Duodenal mucosa (tissue), 2 donors: ENCODE data around the gene SLC24A4.
"Not testable (repeated sequence)": the region's sequence is repeated elsewhere in the genome, so short reads cannot be mapped to it uniquely, and the experiment has no call there.

Experiments
- H3K27ac ChIP-seq: one replicate; pipeline ENCODE4 v1.7.0; 2013; ENCODE audit warnings: low read depth, low read length
- H3K27me3 ChIP-seq, 2 donors: one replicate each; pipeline ENCODE4 v1.7.0; 2013; ENCODE audit warnings: low read length in 2 of 2, control low read depth in 1 of 2; ENCODE audit not compliant: insufficient read depth in 2 of 2, control insufficient read depth in 1 of 2
- H3K36me3 ChIP-seq, 2 donors: one replicate each; pipeline ENCODE4 v1.7.0; 2013; ENCODE audit warnings: low read length in 2 of 2, control low read depth in 1 of 2; ENCODE audit not compliant: insufficient read depth in 2 of 2, control insufficient read depth in 1 of 2
- H3K4me1 ChIP-seq, 2 donors: one replicate each; pipeline ENCODE4 v1.7.0; 2013; ENCODE audit warnings: low read length in 2 of 2, control low read depth in 1 of 2; ENCODE audit not compliant: insufficient read depth in 2 of 2, control insufficient read depth in 1 of 2
- H3K4me3 ChIP-seq, 2 donors: one replicate each; pipeline ENCODE4 v1.7.0; 2013; ENCODE audit warnings: low read length in 2 of 2, low read depth in 1 of 2
- H3K9ac ChIP-seq, 2 donors: one replicate each; pipeline ENCODE4 v1.7.0; 2013; ENCODE audit warnings: low read length in 2 of 2, low read depth in 1 of 2
- H3K9me3 ChIP-seq, 2 donors: one replicate each; pipeline ENCODE4 v1.7.0; 2013; ENCODE audit warnings: low read length in 2 of 2, control low read depth in 1 of 2; ENCODE audit not compliant: control insufficient read depth in 1 of 2

The SLC24A4 gene

GRCh38 chr14:92397953-92398564, 75.1 kb downstream of the SLC24A4 start:
- Histone ChIP-seq H3K27me3 (no peaks in the 10 kb centered on the region), H3K27ac (no peak overlapping the region), H3K9me3 (no peaks in the 10 kb centered on the region)

GRCh38 chr14:92398888-92399636, 76.1 kb downstream of the SLC24A4 start:
- Histone ChIP-seq H3K4me3 (no peak overlapping the region), H3K4me1 (peaks cover 0 to 3% of the 10 kb centered on the region in 2 donors), H3K36me3 (no peaks in the 10 kb centered on the region), H3K9ac (no peak overlapping the region), H3K27ac (no peak overlapping the region), H3K9me3 (no peaks in the 10 kb centered on the region), H3K27me3 (no peaks in the 10 kb centered on the region)

More at GRCh38 chr14:92397953-92398564, 75.1 kb downstream of the SLC24A4 start:
- Histone ChIP-seq H3K36me3 (no peaks in the 10 kb centered on the region), H3K4me3 (no peak overlapping the region), H3K9ac (no peak overlapping the region), H3K4me1 (peaks cover 0 to 3% of the 10 kb centered on the region in 2 donors)

GRCh38 chr14:92400579-92401444, 77.8 kb downstream of the SLC24A4 start:
- no peak overlapping the region for H3K9ac ChIP-seq
- no peaks in the 10 kb centered on the region for H3K9me3 ChIP-seq
- no peaks in the 10 kb centered on the region for H3K36me3 ChIP-seq
- peaks cover 0 to 3% of the 10 kb centered on the region in 2 donors for H3K4me1 ChIP-seq
- no peak overlapping the region for H3K27ac ChIP-seq
- no peaks in the 10 kb centered on the region for H3K27me3 ChIP-seq
- H3K4me3 ChIP-seq: no peak overlapping the region

GRCh38 chr14:92401561-92401960, 78.6 kb downstream of the SLC24A4 start:
- no peak overlapping the region for H3K4me3 ChIP-seq
- H3K9ac ChIP-seq: no peak overlapping the region
- no peaks in the 10 kb centered on the region for H3K36me3 ChIP-seq
- H3K9me3 ChIP-seq: no peaks in the 10 kb centered on the region
- H3K27me3 ChIP-seq: no peaks in the 10 kb centered on the region
- peaks cover 0 to 3% of the 10 kb centered on the region in 2 donors for H3K4me1 ChIP-seq
- H3K27ac ChIP-seq: no peak overlapping the region

DNA sequence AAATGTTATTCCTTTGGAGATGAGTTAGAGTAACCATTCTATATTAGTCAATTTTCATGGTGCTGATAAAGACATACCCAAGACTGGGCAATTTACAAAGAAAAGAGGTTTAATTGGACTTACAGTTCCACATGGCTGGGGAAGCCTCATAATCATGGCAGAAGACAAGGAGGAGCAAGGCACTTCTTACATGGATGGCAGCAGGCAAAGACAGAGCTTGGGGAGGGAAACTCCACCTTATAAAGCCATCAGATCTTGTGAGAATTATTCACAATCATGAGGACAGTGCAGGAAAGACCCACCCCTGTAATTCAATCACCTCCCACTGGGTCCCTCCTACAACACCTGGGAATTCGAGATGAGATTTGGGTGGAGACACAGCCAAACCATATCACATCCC, 79.5 kb downstream of the SLC24A4 start:
- not testable (repeated sequence) for H3K36me3 ChIP-seq, H3K27me3 ChIP-seq, H3K4me3 ChIP-seq, H3K27ac ChIP-seq, H3K9ac ChIP-seq, H3K9me3 ChIP-seq, H3K4me1 ChIP-seq

- peaks cover 3 to 11% of the 10 kb centered on the region in 2 donors for H3K4me1 ChIP-seq
- H3K27ac ChIP-seq: no peak overlapping the region
- no peak overlapping the region for H3K9ac ChIP-seq
- no peaks in the 10 kb centered on the region for H3K27me3 ChIP-seq
- no peaks in the 10 kb centered on the region for H3K9me3 ChIP-seq
- H3K4me3 ChIP-seq: no peak overlapping the region
- no peaks in the 10 kb centered on the region for H3K36me3 ChIP-seq
Observed at GRCh38 chr14:92404018-92404417, 81.1 kb downstream of the SLC24A4 start.

DNA sequence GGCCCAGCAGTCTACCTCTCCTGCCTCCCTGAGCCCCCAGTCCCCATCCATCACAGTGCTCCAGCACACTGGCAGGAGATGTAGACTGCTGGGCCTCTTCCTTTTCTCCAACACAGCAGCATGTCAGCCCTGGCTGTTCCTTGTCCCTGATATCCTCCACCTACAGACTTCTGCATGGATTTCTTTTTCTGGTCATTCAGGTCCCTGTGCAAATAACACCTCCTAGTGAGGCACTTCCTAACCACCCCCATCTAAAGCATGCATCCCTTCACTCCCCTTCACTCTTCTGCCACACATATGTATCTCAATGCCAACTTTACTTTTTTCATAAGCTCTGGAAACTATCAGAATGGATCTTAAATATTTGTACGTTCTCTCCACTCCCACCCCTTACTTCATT, 81.5 kb downstream of the SLC24A4 start:
- Histone ChIP-seq H3K9ac (no peak overlapping the region), H3K36me3 (no peaks in the 10 kb centered on the region), H3K27ac (no peak overlapping the region), H3K4me3 (no peak overlapping the region), H3K9me3 (no peaks in the 10 kb centered on the region), H3K27me3 (no peaks in the 10 kb centered on the region), H3K4me1 (peaks cover 3 to 14% of the 10 kb centered on the region in 2 donors)

DNA sequence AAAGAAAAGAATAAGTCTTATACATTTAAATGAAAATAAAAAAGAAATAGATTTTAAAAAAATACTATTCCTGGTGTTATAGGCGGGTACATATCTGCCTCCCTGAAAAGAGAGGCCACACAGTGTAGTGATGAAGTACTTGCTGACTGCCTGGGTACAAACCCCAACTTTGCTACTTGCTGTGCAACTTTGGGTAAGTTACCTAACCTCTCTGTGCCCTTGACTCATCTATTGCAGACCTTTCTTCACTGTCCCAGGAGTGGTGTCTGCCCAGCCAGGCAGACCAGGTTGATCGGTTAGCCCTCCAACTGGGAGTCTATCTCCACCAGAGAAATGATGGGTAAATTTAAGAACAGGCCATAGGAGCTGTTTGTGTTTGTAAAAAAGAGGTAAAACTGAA, 82.0 kb downstream of the SLC24A4 start:
- H3K27ac ChIP-seq: no peak overlapping the region
- H3K27me3 ChIP-seq: no peaks in the 10 kb centered on the region
- H3K4me1 ChIP-seq: peaks cover 3 to 14% of the 10 kb centered on the region in 2 donors
- H3K9ac ChIP-seq: no peak overlapping the region
- H3K36me3 ChIP-seq: no peaks in the 10 kb centered on the region
- no peak overlapping the region for H3K4me3 ChIP-seq
- no peaks in the 10 kb centered on the region for H3K9me3 ChIP-seq

- Histone ChIP-seq H3K27me3 (no peaks in the 10 kb centered on the region), H3K9me3 (no peaks in the 10 kb centered on the region), H3K36me3 (no peaks in the 10 kb centered on the region), H3K9ac (no peak overlapping the region), H3K27ac (no peak overlapping the region), H3K4me3 (no peak overlapping the region), H3K4me1 (peaks cover 0 to 14% of the 10 kb centered on the region in 2 donors)
Observed at GRCh38 chr14:92407410-92407809, 84.4 kb downstream of the SLC24A4 start.

DNA sequence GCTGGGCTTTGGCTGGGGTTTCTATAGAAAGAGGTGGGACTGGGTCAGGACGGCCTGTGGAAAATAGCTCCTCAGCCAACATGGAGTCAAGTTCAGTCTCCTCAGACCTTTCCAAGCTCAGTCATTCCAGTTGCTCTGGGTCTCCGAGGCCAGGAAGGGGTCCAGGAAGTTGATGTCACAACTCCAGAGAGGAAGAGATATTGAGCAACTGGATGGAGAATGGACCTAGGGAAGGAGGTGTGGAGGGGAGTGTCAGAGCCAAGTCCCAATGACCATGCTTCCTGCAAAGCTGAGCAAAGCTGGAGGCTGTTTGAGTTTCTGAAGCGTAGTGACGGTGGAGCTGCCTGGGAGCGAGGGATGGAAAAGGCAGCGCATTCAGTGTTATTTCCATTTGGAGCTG, 86.1 kb downstream of the SLC24A4 start:
- Histone ChIP-seq H3K27me3 (no peaks in the 10 kb centered on the region), H3K4me3 (no peak overlapping the region), H3K27ac (no peak overlapping the region), H3K36me3 (no peaks in the 10 kb centered on the region), H3K9ac (no peak overlapping the region), H3K9me3 (no peaks in the 10 kb centered on the region), H3K4me1 (peaks cover 0 to 14% of the 10 kb centered on the region in 2 donors)
